GM18526 (cell line): Measurements from ENCODE around the gene PTHLH.

ENCODE experiments used
- POLR2A ChIP-seq: IDR thresholded peaks from 3 replicates; pipeline ENCODE4 v1.6.1; 2011; ENCODE audit not compliant: insufficient read length; ENCODE audit errors: extremely low read depth

PTHLH gene

GRCh38 chr12:27972721-27973120 lies at the start of gene PTHLH:
PTHLH (minus strand) TSS chr12:27972733; CDS start chr12:27969494, 3,239 bp downstream.
- TF ChIP-seq POLR2A: no peak

- no peak for TF ChIP-seq POLR2A
These were observed 49.2 kb upstream of the PTHLH start for GRCh38 chr12:28021704-28022103.

- TF ChIP-seq POLR2A: no peak
These were observed 45.3 kb upstream of the PTHLH start for GRCh38 chr12:28017873-28018255.

- TF ChIP-seq POLR2A: no peak
These were observed 44.8 kb upstream of the PTHLH start for GRCh38 chr12:28017126-28017872.

- no peak for TF ChIP-seq POLR2A
These were observed 42.6 kb upstream of the PTHLH start for GRCh38 chr12:28015165-28015564.

GRCh38 chr12:28014196-28014595 lies 41.7 kb upstream of the PTHLH start:
- no peak for TF ChIP-seq POLR2A

GRCh38 chr12:28012333-28012918 lies 39.9 kb upstream of the PTHLH start:
- TF ChIP-seq POLR2A: no peak

GRCh38 chr12:28010036-28010435 lies 37.5 kb upstream of the PTHLH start:
- no peak for TF ChIP-seq POLR2A

GRCh38 chr12:27999970-28000369 lies 27.4 kb upstream of the PTHLH start:
- no peak for TF ChIP-seq POLR2A

GRCh38 chr12:27999521-27999920 lies 27.0 kb upstream of the PTHLH start:
- TF ChIP-seq POLR2A: no peak

GRCh38 chr12:27998658-27999057 lies 26.1 kb upstream of the PTHLH start:
- no peak for TF ChIP-seq POLR2A

GRCh38 chr12:27998170-27998569 lies 25.6 kb upstream of the PTHLH start:
- no peak for TF ChIP-seq POLR2A

GRCh38 chr12:27996761-27997160 lies 24.2 kb upstream of the PTHLH start:
- no peak for TF ChIP-seq POLR2A

GRCh38 chr12:27995406-27995805 lies 22.9 kb upstream of the PTHLH start:
- TF ChIP-seq POLR2A: no peak

- TF ChIP-seq POLR2A: no peak
These were observed 16.2 kb upstream of the PTHLH start for GRCh38 chr12:27988594-27989233.

GRCh38 chr12:27987331-27987730 lies 14.8 kb upstream of the PTHLH start:
- no peak for TF ChIP-seq POLR2A
